GM19467 (cell line): Measurements from ENCODE around the gene NOS1.
"Not testable (repeated sequence)": the region's sequence is repeated elsewhere in the genome, so short reads cannot be mapped to it uniquely, and the experiment has no call there.

Source experiments
- ATAC-seq: cut with Tn5 transposase; IDR thresholded peaks from one replicate; pipeline ENCODE4 v1.9.1; 2021; ENCODE audit warnings: mild to moderate bottlenecking, moderate library complexity; ENCODE audit not compliant: unreplicated experiment

The NOS1 gene

GRCh38 chr12:117361347-117361751, at the start of gene NOS1:
TSS of gene NOS1 (minus strand) at chr12:117361626. CDS start at chr12:117331069, 30,557 bp downstream.
- no peak for ATAC-seq

DNA sequence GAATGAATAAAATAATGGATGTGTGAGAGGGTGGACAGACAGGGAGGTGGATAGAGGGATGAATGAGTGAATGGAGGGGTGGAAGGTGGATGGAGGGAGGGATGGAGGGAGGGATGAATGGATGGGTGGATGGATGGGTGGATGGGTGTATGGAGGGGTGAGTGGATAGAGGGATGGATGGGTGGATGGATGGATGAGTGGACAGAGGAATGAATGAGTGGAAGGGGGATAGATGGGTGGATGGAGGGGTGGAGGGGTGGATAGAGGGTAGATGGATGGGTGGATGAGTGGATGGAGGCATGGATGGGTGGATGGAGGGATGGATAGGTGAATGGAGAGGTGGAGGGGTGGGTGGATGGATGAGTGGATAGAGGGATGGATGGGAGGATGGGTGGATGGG, 47.9 kb upstream of the NOS1 start:
- no peak for ATAC-seq

GRCh38 chr12:117408161-117408791, 46.9 kb upstream of the NOS1 start:
- no peak for ATAC-seq

- no peak for ATAC-seq
These were observed 43.5 kb upstream of the NOS1 start for GRCh38 chr12:117404940-117405339.

- no peak for ATAC-seq
These were observed 42.9 kb upstream of the NOS1 start for GRCh38 chr12:117404203-117404853.

DNA sequence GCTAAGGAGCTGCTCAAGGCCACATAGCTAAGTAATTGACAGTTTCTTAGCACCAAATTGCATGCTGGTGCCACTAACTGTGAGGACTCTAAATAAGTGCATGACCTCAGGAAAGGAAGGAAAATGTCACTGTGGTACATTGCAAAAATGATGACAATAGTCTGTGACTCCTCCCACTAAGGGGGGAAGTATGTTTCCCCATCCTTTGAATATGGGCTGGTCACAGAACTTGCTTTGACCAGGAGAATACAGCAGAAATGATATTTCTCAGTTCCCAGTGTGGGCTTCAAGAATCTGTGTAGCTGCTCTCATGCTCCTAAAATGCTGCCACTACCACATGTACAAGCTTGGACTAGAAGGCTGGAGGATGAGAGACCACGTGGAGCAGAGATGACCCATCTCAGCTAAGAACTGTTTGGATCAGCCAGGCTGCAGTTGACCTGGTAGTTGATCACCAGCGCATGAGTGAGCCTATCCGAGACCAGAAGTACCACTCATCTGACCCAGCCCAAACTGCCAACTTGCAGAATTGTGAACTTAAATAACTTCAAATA, 42.2 kb upstream of the NOS1 start:
- no peak for ATAC-seq

GRCh38 chr12:117402363-117402762, 40.9 kb upstream of the NOS1 start:
- ATAC-seq = no peak

GRCh38 chr12:117400912-117401311, 39.5 kb upstream of the NOS1 start:
- ATAC-seq = no peak

DNA sequence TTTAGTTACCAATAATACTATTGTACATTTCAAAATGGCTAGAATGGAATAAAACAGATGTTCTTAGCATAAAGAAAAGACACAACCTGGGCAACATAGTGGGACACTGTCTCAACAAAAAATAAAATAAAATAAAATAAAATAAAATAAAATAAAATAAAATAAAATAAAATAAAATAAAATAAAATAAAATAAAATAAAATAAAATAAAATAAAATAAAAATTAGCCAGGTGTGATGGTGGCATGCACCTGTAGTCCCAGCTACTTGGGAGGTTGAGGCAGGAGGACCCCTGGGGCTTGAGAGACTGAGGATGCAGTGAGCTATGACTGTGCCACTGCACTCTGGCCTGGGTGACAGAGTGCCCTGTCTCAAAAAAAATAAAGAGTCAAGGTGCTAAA, 37.1 kb upstream of the NOS1 start:
- ATAC-seq = not testable (repeated sequence)

DNA sequence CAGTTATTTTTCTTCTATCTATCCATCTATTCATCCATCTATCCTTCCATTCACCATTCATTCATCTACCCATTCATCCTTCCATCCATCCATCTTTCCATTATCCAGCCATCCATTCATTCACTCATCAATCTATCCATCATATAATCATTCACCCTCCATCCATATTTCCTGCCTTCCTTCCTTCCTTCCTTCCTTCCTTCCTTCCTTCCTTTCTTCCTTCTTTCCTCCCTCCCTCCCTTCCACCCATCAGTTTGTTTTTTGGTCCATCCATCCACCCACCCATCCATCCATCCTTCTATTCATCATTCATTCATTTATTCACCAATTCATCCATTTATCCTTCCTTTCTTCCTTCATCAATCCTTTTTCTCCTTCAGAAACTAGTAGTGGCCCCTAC, 34.3 kb upstream of the NOS1 start:
- ATAC-seq = no peak

DNA sequence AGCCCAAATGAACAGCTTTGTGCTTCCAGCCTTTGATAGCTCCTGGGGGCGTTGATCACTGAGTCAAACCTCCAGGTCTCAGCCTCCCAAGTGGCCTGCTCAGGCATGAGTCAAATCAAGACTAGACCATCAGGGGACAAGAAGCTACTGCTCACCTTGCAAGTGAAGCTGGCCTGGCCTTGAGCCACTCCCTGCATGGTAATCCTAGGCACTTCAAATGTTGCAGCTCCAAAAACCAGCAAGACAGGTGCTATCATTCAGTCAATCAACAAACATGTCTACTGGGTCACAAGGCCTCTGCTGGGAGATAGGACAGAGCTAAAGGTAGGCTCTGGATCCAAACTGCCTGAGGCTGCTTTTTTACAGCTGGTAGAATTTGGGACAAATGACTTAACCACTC, 33.1 kb upstream of the NOS1 start:
- ATAC-seq = no peak

DNA sequence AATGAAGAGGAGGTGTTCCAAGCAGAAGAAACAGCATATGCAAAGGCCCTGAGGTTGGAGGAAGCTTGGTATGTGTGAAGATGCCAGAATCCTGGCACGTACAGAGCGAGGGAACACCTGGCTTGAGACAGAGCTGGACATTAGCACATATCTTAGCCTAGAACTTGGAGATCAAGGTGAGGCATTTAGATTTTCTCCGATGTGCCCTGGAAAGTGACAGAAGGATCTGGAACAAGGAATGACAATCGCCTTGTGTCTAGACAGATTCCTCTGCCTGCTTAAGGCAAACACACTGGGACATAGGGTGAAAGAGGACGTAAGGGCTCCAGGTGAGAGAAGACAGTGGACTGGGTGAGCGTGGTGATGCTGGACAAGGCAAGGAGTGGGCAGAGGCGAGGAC, 32.2 kb upstream of the NOS1 start:
- no peak for ATAC-seq

GRCh38 chr12:117390866-117391265, 29.4 kb upstream of the NOS1 start:
- no peak for ATAC-seq

DNA sequence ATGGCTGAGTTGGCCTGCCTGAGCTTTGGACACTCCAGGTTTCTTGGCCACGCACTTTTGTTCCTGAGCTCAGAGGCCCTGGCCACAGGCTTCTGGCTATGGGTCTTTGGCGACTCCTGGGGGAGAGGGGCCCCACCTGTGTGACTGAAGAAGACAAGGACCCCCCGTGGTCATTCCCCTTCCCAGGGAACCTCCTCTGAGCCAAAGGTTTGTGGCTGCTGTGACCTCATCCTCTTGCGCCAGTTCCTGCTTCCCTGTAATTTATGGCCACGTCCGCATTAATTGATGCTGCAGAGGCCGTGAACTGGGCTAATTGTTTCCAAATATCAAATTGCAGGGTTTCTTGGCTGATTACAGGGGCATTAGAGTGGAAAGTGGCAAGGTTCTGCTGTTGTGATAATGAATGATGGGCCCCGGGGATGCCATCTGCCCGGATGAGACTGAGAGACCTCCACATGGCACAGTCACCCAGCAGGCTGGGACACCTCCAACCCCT, 27.6 kb upstream of the NOS1 start:
- ATAC-seq = no peak

- no peak for ATAC-seq
These were observed 26.4 kb upstream of the NOS1 start for GRCh38 chr12:117387832-117388231.

DNA sequence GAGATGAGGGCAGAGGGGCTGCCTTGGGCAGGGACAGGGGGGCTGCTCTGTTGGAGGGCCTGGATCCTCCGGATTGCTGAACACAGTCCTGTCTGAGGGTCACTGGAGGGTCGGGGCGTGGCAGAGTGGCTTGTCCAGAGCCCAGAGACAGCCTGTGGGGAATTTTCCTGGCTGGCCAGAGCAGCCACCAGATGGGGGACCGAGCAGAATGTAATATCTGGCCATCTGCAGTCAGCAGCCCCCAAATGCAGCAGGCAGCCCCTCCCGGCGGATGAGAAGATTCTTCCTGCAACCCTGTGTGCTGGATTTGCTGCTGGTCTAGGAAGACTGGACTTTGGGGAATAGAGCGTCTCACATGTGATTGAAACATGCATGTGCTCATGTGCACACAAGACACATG, 23.3 kb upstream of the NOS1 start:
- no peak for ATAC-seq

DNA sequence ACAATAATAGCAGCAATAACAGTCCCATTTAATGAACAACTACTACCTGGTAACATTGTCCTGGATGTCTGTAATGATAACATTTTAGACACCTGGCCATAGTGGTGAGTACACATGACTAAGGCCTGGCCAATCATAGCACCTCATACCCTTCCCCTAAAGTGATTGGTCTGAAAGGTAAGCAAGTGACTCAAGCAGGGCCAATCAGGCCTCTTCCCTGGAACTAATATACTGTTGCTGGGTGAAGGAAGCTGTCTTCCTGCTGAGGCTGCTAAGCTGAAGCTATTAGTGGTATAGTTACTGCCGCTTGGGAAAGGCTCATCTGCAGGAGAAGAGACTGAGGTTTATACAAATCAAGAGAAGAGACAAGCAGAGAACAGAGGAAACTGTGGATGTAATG, 18.7 kb upstream of the NOS1 start:
- ATAC-seq = no peak

GRCh38 chr12:117377758-117378157, 16.3 kb upstream of the NOS1 start:
- ATAC-seq = no peak

- ATAC-seq = no peak
These were observed 9.2 kb upstream of the NOS1 start for GRCh38 chr12:117370588-117370987.

GRCh38 chr12:117370000-117370399, 8.6 kb upstream of the NOS1 start:
- ATAC-seq = not testable (repeated sequence)

GRCh38 chr12:117367006-117367638, 5.7 kb upstream of the NOS1 start:
- no peak for ATAC-seq

DNA sequence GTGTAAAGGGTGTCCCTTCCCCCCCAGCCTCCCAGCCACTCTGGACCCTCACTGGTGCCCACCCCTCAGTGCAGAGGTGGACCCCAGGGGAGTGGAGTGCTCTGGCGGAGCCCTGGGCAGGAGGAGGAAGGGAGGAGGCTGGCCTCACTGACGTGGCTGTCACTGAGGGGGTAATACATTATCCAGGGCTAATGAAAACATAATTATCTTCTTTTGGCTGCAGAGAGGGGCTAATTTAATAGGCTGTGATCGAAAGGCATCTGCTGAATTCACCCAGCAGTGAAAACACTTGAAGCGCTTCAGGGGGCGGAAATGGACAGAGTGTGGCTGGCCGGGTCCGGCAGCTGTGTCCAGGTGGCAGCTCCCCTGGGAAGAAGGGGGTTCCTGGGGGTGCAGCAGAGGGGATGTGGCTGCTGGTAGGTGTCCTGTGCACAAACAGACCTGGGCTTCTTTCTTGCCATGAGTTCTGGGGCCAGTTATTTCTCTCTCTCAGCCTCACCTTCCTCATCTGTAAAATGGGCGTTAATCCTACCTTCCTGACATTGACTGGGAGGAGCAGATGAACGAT, 3.7 kb upstream of the NOS1 start:
- ATAC-seq = no peak
